ENCODE data around the gene MAMDC4.
"Not testable (repeated sequence)": the region's sequence is repeated elsewhere in the genome, so short reads cannot be mapped to it uniquely, and the experiment has no call there.

Gene MAMDC4

DNA sequence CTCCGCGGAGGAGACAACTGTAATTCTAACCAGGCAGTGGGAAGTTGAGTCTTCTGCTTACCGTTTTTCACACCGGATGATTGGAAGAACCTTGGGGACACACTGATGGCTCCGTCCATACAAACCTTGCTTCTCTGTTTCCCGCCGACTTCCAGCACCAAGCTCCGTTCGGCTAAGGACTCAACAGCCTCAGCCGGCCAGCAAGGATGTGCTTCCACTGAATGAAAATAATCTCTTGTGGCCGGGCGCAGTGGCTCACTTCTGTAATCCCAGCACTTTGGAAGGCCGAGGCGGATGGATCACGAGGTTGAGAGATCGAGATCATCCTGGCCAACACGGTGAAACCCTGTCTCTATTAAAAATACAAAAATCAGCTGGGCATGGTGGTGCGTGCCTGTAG is 15.8 kb downstream of the MAMDC4 start:
- Histone ChIP-seq H3K9me3 (ENCODE audit: control insufficient read depth, insufficient read depth, low read depth, low read length) (no peaks in the 10 kb centered on the region), H3K4me3 (ENCODE audit: low read depth, low read length) (no peak overlapping the region), H3K36me3 (ENCODE audit: control insufficient read depth in 2 of 2, insufficient read depth in 1 of 2, low read length in 2 of 2) (peaks cover 0 to 21% of the 10 kb centered on the region in 2 experiments; a peak in 2 of 3 replicates), H3K4me1 (ENCODE audit: control insufficient read depth, insufficient read depth, low read length) (no peaks in the 10 kb centered on the region), H3K27ac (ENCODE audit: extremely low read depth, low read depth, low read length) (no peak overlapping the region)
- ChIA-PET CTCF (interaction anchor here (1.4 kb wide), 1 partner anchor 14 kb away, joined by 3 read pairs; no protein-coding TSS in a partner anchor), POLR2A (interaction anchor here (1.1 to 3.4 kb wide), 3 partner anchors 11 to 219 kb away, joined by 3 to 15 read pairs (median 3); partner anchors contain the start of genes MAN1B1 and TRAF2)
- no peak for TF ChIP-seq RBAK (tag by site-specific recombination; IDR thresholded peaks at IDR 0.05)
- no peak for TF ChIP-seq ZNF664 (tag by site-specific recombination; IDR thresholded peaks at IDR 0.05)
- no peak for TF ChIP-seq ZSCAN30 (tag by site-specific recombination; IDR thresholded peaks at IDR 0.05)
- TF ChIP-seq, protein P1, sequence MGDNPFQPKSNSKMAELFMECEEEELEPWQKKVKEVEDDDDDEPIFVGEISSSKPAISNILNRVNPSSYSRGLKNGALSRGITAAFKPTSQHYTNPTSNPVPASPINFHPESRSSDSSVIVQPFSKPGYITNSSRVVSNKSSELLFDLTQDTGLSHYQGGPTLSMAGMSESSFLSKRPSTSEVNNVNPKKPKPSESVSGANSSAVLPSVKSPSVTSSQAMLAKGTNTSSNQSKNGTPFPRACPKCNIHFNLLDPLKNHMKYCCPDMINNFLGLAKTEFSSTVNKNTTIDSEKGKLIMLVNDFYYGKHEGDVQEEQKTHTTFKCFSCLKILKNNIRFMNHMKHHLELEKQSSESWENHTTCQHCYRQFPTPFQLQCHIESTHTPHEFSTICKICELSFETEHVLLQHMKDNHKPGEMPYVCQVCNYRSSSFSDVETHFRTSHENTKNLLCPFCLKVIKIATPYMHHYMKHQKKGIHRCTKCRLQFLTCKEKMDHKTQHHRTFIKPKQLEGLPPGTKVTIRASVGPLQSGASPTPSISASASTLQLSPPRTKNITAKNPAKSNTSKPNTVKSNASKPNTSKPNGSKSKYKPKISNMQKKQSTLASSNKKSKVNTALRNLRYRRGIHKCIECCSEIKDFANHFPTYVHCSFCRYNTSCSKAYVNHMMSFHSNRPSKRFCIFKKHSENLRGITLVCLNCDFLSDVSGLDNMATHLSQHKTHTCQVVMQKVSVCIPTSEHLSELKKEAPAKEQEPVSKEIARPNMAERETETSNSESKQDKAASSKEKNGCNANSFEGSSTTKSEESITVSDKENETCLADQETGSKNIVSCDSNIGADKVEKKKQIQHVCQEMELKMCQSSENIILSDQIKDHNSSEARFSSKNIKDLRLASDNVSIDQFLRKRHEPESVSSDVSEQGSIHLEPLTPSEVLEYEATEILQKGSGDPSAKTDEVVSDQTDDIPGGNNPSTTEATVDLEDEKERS (tag by site-specific recombination; IDR thresholded peaks at IDR 0.05): no peak
- TF ChIP-seq MEIS1 (CRISPR knock-in tag; IDR thresholded peaks at IDR 0.05; ENCODE audit: borderline replicate concordance): no peak
- TF ChIP-seq ZNF561 (tag by site-specific recombination; IDR thresholded peaks at IDR 0.05; ENCODE audit: borderline replicate concordance): no peak
- no peak for TF ChIP-seq ZNF211 (tag by site-specific recombination; IDR thresholded peaks at IDR 0.05; ENCODE audit: low read depth)

GRCh38 chr9:136868644-136869043 is 16.5 kb downstream of the MAMDC4 start:
- ChIA-PET POLR2A (interaction anchor here (1.1 to 3.4 kb wide), 3 partner anchors 10 to 218 kb away, joined by 3 to 15 read pairs (median 3); partner anchors contain the start of genes MAN1B1 and TRAF2), CTCF (interaction anchor here (1.0 to 1.4 kb wide), 2 partner anchors 13 to 166 kb away, joined by 3 to 8 read pairs; no protein-coding TSS in a partner anchor)
- no peaks in the 10 kb centered on the region for H3K9me3 ChIP-seq (ENCODE audit: control insufficient read depth, insufficient read depth, low read depth, low read length)
- H3K36me3 ChIP-seq (ENCODE audit: control insufficient read depth in 2 of 2, insufficient read depth in 1 of 2, low read length in 2 of 2): peaks cover 0 to 14% of the 10 kb centered on the region in 2 experiments; a peak in 2 of 3 replicates
- H3K4me3 ChIP-seq (ENCODE audit: low read depth, low read length): no peak overlapping the region
- no peak overlapping the region for H3K27ac ChIP-seq (ENCODE audit: extremely low read depth, low read depth, low read length)
- TF ChIP-seq ZNF707 (tag by site-specific recombination; IDR thresholded peaks at IDR 0.05) (no peak), ZNF670 (tag by site-specific recombination; IDR thresholded peaks at IDR 0.05; ENCODE audit: low read depth) (no peak), ZNF521 (tag by site-specific recombination; IDR thresholded peaks at IDR 0.05) (no peak), ZFP3 (tag by site-specific recombination; IDR thresholded peaks at IDR 0.05; ENCODE audit: low read depth) (no peak), ZNF184 (tag by site-specific recombination; IDR thresholded peaks at IDR 0.05) (no peak), ZNF157 (tag by site-specific recombination; IDR thresholded peaks at IDR 0.05) (no peak), ZSCAN16 (tag by site-specific recombination; IDR thresholded peaks at IDR 0.05) (no peak), ZNF660 (tag by site-specific recombination; IDR thresholded peaks at IDR 0.05) (no peak), ZNF140 (tag by site-specific recombination; IDR thresholded peaks at IDR 0.05) (no peak), KLF10 (tag by site-specific recombination; IDR thresholded peaks at IDR 0.05) (no peak), ZNF785 (tag by site-specific recombination; IDR thresholded peaks at IDR 0.05) (no peak), ZNF830 (tag by site-specific recombination; IDR thresholded peaks at IDR 0.05; ENCODE audit: low read depth) (no peak), FEZF1 (tag by site-specific recombination; IDR thresholded peaks at IDR 0.05) (no peak), ZNF24 (tag by site-specific recombination; IDR thresholded peaks at IDR 0.05) (no peak), ZNF791 (tag by site-specific recombination; IDR thresholded peaks at IDR 0.05) (no peak), ZFHX2 (tag by site-specific recombination; conservative IDR thresholded peaks at IDR 0.05) (no peak), CTCF (tag by site-specific recombination; IDR thresholded peaks at IDR 0.05) (no peak)
- H3K4me1 ChIP-seq (ENCODE audit: control insufficient read depth, insufficient read depth, low read length): no peaks in the 10 kb centered on the region

- H3K4me3 ChIP-seq (ENCODE audit: low read depth, low read length); H3K27ac ChIP-seq (ENCODE audit: extremely low read depth, low read depth, low read length); H3K9me3 ChIP-seq (ENCODE audit: control insufficient read depth, insufficient read depth, low read depth, low read length); H3K4me1 ChIP-seq (ENCODE audit: control insufficient read depth, insufficient read depth, low read length); H3K36me3 ChIP-seq (ENCODE audit: control insufficient read depth in 2 of 2, insufficient read depth in 1 of 2, low read length in 2 of 2): not testable (repeated sequence)
- POLR2A ChIA-PET: interaction anchor here (0.6 to 1.4 kb wide), 5 partner anchors 12 to 131 kb away, joined by 3 to 6 read pairs (median 3); partner anchors contain the start of gene TRAF2
- CTCF ChIA-PET: interaction anchor here (1.0 to 1.4 kb wide), 3 partner anchors 12 to 165 kb away, joined by 3 to 8 read pairs (median 3); no protein-coding TSS in a partner anchor
These were observed 17.5 kb downstream of the MAMDC4 start for GRCh38 chr9:136869611-136870010.
